Natural killer cell (primary cell): ENCODE results near the gene A4GALT. TPM values are rescaled to one million over a fixed set of nuclear protein-coding genes. Genes with fewer than 3 reads are reported as not detected.

Experiments
- ATAC-seq, 3 donors: fragments of 150-1000 bp in 2 of 3; fragments of 200-7000 bp in 1 of 3; cut with Tn5 transposase; 1 replicate in 1 of 3; 2 replicates in 2 of 3; pipeline ENCODE4 v1.10.0; 2021; ENCODE audit warnings: mild to moderate bottlenecking in 2 of 3, moderate library complexity in 2 of 3
- DNase-seq, 2 donors: peaks; one replicate each; pipeline versions ENCODE4 v3.0.0 to v3.0.0-alpha.2; 2013 to 2021; ENCODE audit warnings: mixed read lengths in 1 of 2
- H3K27ac ChIP-seq: one replicate; pipeline ENCODE4 v1.5.1; 2013; ENCODE audit warnings: mild to moderate bottlenecking, low read length
- H3K27me3 ChIP-seq: one replicate; pipeline ENCODE4 v1.6.1; 2013; ENCODE audit warnings: low read length; ENCODE audit not compliant: control insufficient read depth, insufficient read depth
- H3K36me3 ChIP-seq: one replicate; pipeline ENCODE4 v1.6.1; 2013; ENCODE audit warnings: low read length; ENCODE audit not compliant: control insufficient read depth, insufficient read depth
- H3K4me1 ChIP-seq: one replicate; pipeline ENCODE4 v1.6.1; 2013; ENCODE audit warnings: low read length; ENCODE audit not compliant: control insufficient read depth, insufficient read depth
- H3K4me3 ChIP-seq: one replicate; pipeline ENCODE4 v1.5.1; 2013; ENCODE audit warnings: low read length
- H3K9me3 ChIP-seq: one replicate; pipeline ENCODE4 v1.6.1; 2013; ENCODE audit warnings: low read length; ENCODE audit not compliant: control insufficient read depth, insufficient read depth
- H3K27ac Mint-ChIP-seq, 2 donors: one replicate each; pipeline ENCODE4 v1.8.0; 2022; ENCODE audit warnings: mild to moderate bottlenecking in 2 of 2, mixed read lengths in 2 of 2, moderate library complexity in 1 of 2
- H3K27me3 Mint-ChIP-seq, 2 donors: one replicate each; pipeline ENCODE4 v1.8.0; 2022; ENCODE audit warnings: low read depth in 2 of 2, mixed read lengths in 2 of 2
- H3K36me3 Mint-ChIP-seq: one replicate; pipeline ENCODE4 v1.8.0; 2022; ENCODE audit warnings: mixed read lengths
- H3K4me1 Mint-ChIP-seq, 2 donors: one replicate each; pipeline ENCODE4 v1.8.0; 2022; ENCODE audit warnings: mixed read lengths in 2 of 2
- H3K4me3 Mint-ChIP-seq: one replicate; pipeline ENCODE4 v1.8.0; 2022; ENCODE audit warnings: mild to moderate bottlenecking, moderate library complexity, mixed read lengths
- H3K9me3 Mint-ChIP-seq, 2 donors: one replicate each; pipeline ENCODE4 v1.8.0; 2022; ENCODE audit warnings: mixed read lengths in 2 of 2
- whole genome bisulfite sequencing: methylation state at CpG from one replicate; pipeline ENCODE4 v1.1.7; 2013; ENCODE audit warnings: missing lambda C conversion rate; ENCODE audit not compliant: insufficient coverage; 5-methylcytosine and 5-hydroxymethylcytosine counted together
- intact Hi-C: fragments of 100-400 bp; cut with micrococcal nuclease; formaldehyde crosslinking; loops from one replicate; pipeline ENCODE4 v1.14.2; 2022
- total RNA-seq, 4 donors: library from RNA; stranded (reverse); fragments of 120-200 nt in 1 of 4; gene quantifications; one replicate each; pipeline versions ENCODE4 v1.2.3 to v1.2.4, GENCODE V29; 2013 to 2022
- TF ChIP-seq, protein P1 (sequence below): fragments of 200-600 bp; IDR thresholded peaks from one replicate; pipeline ENCODE4 v1.8.0; 2022; ENCODE audit warnings: antibody characterized with exemption

Gene A4GALT
- total RNA-seq, 3 donors from 2014 or later (not counting 1 experiment from before 2014, with no cell fraction given) = 0.26 TPM; not detected in 2

DNA sequence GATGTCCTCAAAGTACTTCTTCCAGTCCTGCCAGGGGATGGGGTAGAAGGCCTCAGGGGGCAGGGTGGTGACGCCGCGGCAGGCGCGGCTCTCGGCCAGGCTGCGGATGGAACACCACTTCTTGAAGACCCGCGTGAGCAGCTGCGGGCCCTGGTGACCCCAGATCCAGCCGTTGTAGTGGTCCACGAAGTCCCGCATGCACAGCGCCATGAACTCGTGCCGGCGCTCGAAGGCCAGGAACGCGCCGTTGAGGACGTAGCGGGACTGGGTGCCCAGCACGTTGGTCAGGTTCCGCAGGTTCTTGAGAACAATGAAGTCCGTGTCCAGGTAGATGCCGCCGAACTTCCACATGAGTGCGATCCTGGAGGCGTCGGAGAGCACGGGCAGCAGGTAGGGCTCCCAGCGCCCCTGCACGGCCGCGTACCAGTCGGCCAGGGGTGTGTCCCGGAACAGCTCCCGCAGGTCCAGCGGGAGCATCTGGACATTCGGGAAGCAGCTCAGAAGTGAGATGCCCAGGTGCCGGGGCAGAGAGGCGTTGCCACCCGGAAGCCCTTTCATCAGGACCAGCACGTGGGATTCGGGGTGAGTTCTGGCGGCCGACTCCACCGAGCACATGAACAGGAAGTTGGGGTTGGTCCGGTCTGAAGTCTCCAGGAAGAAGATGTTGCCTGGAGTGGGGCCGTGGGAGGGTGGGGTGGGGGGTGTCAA lies 27.5 kb downstream of the A4GALT start:
- H3K4me3 Mint-ChIP-seq = no peak overlapping the region
- H3K4me3 ChIP-seq = no peak overlapping the region
- no peaks in the 10 kb centered on the region for H3K27me3 Mint-ChIP-seq
- no peaks in the 10 kb centered on the region for H3K9me3 Mint-ChIP-seq
- H3K36me3 ChIP-seq = no peaks in the 10 kb centered on the region
- DNase-seq (no peak), ATAC-seq (no peak)
- no peak overlapping the region for H3K27ac Mint-ChIP-seq
- no peaks in the 10 kb centered on the region for H3K9me3 ChIP-seq
- H3K27ac ChIP-seq = no peak overlapping the region
- H3K4me1 ChIP-seq = peaks cover 6% of the 10 kb centered on the region
- H3K27me3 ChIP-seq = no peaks in the 10 kb centered on the region
- WGBS = 88% methylated on average over 51 of the region's 51 CpGs
- intact Hi-C loops = no loop called here
- no peaks in the 10 kb centered on the region for H3K4me1 Mint-ChIP-seq
- H3K36me3 Mint-ChIP-seq = no peaks in the 10 kb centered on the region
- TF ChIP-seq, protein P1, sequence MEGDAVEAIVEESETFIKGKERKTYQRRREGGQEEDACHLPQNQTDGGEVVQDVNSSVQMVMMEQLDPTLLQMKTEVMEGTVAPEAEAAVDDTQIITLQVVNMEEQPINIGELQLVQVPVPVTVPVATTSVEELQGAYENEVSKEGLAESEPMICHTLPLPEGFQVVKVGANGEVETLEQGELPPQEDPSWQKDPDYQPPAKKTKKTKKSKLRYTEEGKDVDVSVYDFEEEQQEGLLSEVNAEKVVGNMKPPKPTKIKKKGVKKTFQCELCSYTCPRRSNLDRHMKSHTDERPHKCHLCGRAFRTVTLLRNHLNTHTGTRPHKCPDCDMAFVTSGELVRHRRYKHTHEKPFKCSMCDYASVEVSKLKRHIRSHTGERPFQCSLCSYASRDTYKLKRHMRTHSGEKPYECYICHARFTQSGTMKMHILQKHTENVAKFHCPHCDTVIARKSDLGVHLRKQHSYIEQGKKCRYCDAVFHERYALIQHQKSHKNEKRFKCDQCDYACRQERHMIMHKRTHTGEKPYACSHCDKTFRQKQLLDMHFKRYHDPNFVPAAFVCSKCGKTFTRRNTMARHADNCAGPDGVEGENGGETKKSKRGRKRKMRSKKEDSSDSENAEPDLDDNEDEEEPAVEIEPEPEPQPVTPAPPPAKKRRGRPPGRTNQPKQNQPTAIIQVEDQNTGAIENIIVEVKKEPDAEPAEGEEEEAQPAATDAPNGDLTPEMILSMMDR = no peak

DNA sequence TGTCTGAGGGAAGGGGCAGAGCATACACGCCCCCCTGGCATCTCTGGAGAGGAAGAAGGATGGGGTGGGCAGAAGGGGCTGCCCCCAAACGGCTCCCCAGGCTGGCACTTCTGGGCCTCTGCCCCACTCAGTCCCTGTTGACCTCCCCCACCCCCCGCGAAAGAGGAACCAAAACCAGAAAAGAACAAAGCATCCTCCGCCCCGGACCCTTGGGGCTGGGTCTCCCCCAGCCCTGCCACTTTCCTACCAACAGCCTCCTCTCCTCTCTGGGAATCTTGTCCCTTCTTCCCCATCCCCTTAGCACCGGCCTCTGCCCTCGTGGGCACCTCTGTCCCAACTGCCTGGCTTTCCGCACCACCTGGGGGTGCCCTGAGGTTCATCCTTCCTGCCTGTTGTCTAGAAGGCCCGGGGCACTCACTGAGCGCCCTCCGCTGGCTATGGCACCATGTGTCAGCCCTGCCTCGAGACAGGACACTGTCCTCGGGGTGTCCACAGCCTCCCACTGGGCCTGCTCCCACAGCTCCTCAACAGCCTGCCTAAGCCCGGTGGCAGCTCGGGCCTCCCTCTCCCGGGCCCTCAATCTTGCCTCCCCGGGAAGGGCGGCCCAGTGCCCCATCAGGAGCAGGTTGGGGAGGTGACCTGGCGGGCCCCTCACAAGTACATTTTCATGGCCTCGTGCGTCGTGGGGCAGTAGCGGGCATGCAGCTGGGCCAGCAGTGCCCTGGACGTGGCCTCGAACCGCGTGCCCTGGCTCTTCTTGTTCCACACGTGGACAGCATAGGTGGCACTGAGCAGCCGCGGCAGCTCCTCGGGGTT lies 28.2 kb downstream of the A4GALT start:
- no peak for DNase-seq
- ATAC-seq = no peak
- Histone ChIP-seq H3K27me3 (no peaks in the 10 kb centered on the region), H3K9me3 (no peaks in the 10 kb centered on the region), H3K36me3 (no peaks in the 10 kb centered on the region), H3K4me1 (peaks cover 6% of the 10 kb centered on the region), H3K4me3 (no peak overlapping the region), H3K27ac (no peak overlapping the region)
- no peaks in the 10 kb centered on the region for H3K4me1 Mint-ChIP-seq
- no peak overlapping the region for H3K27ac Mint-ChIP-seq
- no peaks in the 10 kb centered on the region for H3K36me3 Mint-ChIP-seq
- H3K4me3 Mint-ChIP-seq = no peak overlapping the region
- intact Hi-C loops = no loop called here
- no peaks in the 10 kb centered on the region for H3K9me3 Mint-ChIP-seq
- H3K27me3 Mint-ChIP-seq = no peaks in the 10 kb centered on the region
- WGBS = 71% methylated on average over 31 of the region's 32 CpGs
- TF ChIP-seq, protein P1 = no peak

DNA sequence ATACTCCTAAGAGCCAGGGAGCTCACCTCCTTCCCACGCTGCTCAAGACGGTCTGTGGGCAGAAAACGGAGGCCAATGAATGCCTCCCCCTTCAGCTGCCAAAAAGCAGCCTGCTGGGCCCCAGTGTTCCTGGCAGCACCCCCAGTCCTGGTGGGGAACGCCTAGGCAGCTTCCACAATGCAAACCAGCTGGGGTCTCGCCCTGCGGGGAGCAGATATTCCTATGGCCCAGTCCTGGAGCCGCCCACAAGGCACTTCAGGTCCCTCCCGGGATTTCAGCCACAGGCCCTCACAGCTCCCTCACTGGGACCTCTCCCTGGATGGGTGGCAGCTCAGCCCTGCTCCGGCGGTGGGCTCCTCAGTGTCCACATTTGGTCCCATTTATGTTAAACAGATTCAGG lies 29.2 kb downstream of the A4GALT start:
- Histone ChIP-seq H3K4me1 (peaks cover 6% of the 10 kb centered on the region), H3K4me3 (no peak overlapping the region), H3K36me3 (no peaks in the 10 kb centered on the region), H3K9me3 (no peaks in the 10 kb centered on the region), H3K27me3 (no peaks in the 10 kb centered on the region), H3K27ac (no peak overlapping the region)
- Mint-ChIP-seq H3K9me3 (no peaks in the 10 kb centered on the region), H3K4me3 (no peak overlapping the region), H3K36me3 (no peaks in the 10 kb centered on the region), H3K27ac (no peak overlapping the region), H3K27me3 (no peaks in the 10 kb centered on the region), H3K4me1 (no peaks in the 10 kb centered on the region)
- intact Hi-C loops = no loop called here
- no peak for ATAC-seq
- TF ChIP-seq, protein P1 = no peak
- no peak for DNase-seq
- 77% methylated on average over 8 of the region's 10 CpGs for WGBS
